Aorta (tissue), 5 donors: ENCODE data around the gene SCART1. TPM values are rescaled to one million over a fixed set of nuclear protein-coding genes. Genes with fewer than 3 reads are reported as not detected.
"Not testable (repeated sequence)": the region's sequence is repeated elsewhere in the genome, so short reads cannot be mapped to it uniquely, and the experiment has no call there.

Source experiments
- ATAC-seq: fragments of 200-7000 bp; cut with Tn5 transposase; one replicate; pipeline ENCODE4 v1.9.1; 2022; ENCODE audit warnings: moderate library complexity; ENCODE audit not compliant: low FRiP score
- DNase-seq, 2 donors: peaks; one replicate each; pipeline ENCODE4 v3.0.0-alpha.2; 2020
- H3K27ac ChIP-seq, 2 donors: one replicate each; pipeline ENCODE4 v1.5.1; 2013; ENCODE audit warnings: low read length in 2 of 2, mild to moderate bottlenecking in 2 of 2, moderate library complexity in 2 of 2, control low read depth in 1 of 2, inconsistent platforms in 1 of 2, low read depth in 1 of 2
- H3K27me3 ChIP-seq, 2 donors: one replicate each; pipeline ENCODE4 v1.6.1; 2013; ENCODE audit warnings: control low read depth in 1 of 2, low read length in 1 of 2, mild to moderate bottlenecking in 1 of 2, moderate library complexity in 1 of 2; ENCODE audit not compliant: insufficient read depth in 2 of 2, control insufficient read depth in 1 of 2
- H3K36me3 ChIP-seq, 2 donors: one replicate each; pipeline ENCODE4 v1.6.1; 2013; ENCODE audit warnings: control low read depth in 1 of 2, low read length in 1 of 2, mild to moderate bottlenecking in 1 of 2; ENCODE audit not compliant: insufficient read depth in 2 of 2, control insufficient read depth in 1 of 2
- H3K4me1 ChIP-seq, 2 donors: one replicate each; pipeline ENCODE4 v1.6.1; 2013; ENCODE audit warnings: low read length in 2 of 2, control low read depth in 1 of 2, mild to moderate bottlenecking in 1 of 2, moderate library complexity in 1 of 2; ENCODE audit not compliant: insufficient read depth in 2 of 2, control insufficient read depth in 1 of 2
- H3K4me3 ChIP-seq, 2 donors: one replicate each; pipeline ENCODE4 v1.5.1; 2013; ENCODE audit warnings: low read length in 2 of 2, control low read depth in 1 of 2, mild to moderate bottlenecking in 1 of 2
- H3K9me3 ChIP-seq: one replicate; pipeline ENCODE4 v1.6.1; 2013; ENCODE audit warnings: mild to moderate bottlenecking, low read length; ENCODE audit not compliant: control insufficient read depth
- WGBS, 2 donors: extraction: QIAGEN DNeasy Blood & Tissue Kit; methylation state at CpG; one replicate each; pipeline ENCODE4 v1.1.7; 2013; 5-methylcytosine and 5-hydroxymethylcytosine counted together
- intact Hi-C, 2 donors: fragments of 100-400 bp; cut with DNase I; formaldehyde crosslinking; loops; one replicate each; pipeline versions ENCODE4 v1.14.2 to v1.15.0; 2022
- polyA plus RNA-seq, 2 donors: library from polyadenylated mRNA; stranded (reverse); fragments of 200-250 nt; gene quantifications; one replicate each; pipeline ENCODE4 v1.2.3, GENCODE V29; 2013
- total RNA-seq, 2 donors: library from RNA; stranded (reverse); fragmentation: NEBNext Ultra II Directional; extraction: Animal tissue kit (Norgen Biotek cat#: 25700); gene quantifications; one replicate each; pipeline ENCODE4 v1.2.1, GENCODE V29; 2021
- donor health status: healthy with polysubstance abuse.
- donor health status: Bipolar disorder and iron deficiency.
- donor health status: DM: no; HTN: no; CAD: no.
- donor health status: DM: no; HTN: no; CAD: no.
- donor health status: DM: yes; HTN: yes; CAD: no.

SCART1 gene
- total and polyA plus RNA-seq, 4 donors = 2.4 to 7.3 (median 5.4) TPM; not detected in 1

DNA sequence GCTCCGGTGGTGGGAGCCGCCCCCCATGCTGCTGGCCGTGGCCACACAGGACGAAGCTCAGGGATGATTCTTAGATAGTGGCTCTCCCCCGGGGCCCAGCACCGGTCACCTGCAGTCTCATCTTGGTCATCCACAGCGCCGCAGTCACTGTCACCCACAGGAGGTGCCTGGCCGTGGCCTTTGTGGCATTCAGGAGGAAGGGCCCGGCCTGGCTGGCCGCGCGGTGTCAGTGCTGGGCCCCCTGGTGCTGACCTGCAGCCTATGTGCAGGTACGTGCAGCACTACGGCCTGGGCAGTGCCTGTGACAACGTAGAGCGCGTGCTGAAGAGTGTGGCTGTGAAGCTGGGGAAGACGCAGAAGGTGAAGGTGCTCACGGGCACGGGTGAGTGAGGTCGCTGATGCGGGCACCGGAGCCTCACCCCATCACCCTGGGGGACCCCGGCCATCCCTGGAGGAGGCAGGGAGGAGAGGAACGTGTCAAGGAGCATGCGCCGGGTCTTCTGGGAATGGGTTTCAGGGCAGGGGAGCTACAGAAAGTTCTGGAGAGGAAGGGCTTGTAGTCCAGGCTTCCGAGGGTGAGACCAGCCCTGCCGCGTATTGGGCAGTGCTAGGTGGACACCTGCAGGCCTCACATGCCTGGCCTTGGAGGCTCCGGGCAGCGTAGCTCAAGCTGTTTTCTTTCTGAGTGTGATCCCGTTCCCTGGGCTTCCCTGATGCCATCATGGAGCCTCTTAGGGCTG is 34.4 kb upstream of the SCART1 start:
- H3K36me3 ChIP-seq = peaks cover 0 to 2% of the 10 kb centered on the region in 2 donors
- H3K27ac ChIP-seq = no peak overlapping the region
- peaks cover 0 to 2% of the 10 kb centered on the region in 2 donors for H3K27me3 ChIP-seq
- H3K9me3 ChIP-seq = no peaks in the 10 kb centered on the region
- intact Hi-C loops = no loop called here
- DNase-seq = peak in 1 of 2 donors; percentile 73
- ATAC-seq = peak; percentile 21
- no peak overlapping the region for H3K4me3 ChIP-seq
- WGBS, 2 donors = 94 to 96% methylated on average over 34 of the region's 34 CpGs
- H3K4me1 ChIP-seq = no peaks in the 10 kb centered on the region

DNA sequence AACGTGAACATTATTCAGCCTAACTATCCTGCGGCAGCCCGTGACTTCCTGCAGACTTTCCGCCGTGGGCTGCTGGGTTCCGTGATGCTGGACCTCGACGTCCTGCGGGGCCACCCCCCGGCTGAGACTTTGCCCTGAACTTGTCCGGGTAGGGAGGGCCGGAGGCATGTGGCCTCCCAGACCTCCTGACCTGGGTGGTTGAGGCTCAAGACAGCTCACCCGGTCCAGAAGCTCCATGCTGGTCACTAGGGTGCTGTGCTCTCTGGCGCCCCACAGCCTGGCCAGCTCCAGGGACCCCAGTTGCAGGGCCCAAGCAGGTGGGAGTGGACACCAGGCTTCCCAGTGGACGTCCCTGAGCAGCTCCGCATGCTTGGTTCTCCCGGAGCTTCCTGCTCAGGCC is 33.7 kb upstream of the SCART1 start:
- 92 to 93% methylated on average over 17 of the region's 17 CpGs for WGBS, 2 donors
- Histone ChIP-seq H3K9me3 (no peaks in the 10 kb centered on the region), H3K4me3 (no peak overlapping the region), H3K27me3 (peaks cover 0 to 2% of the 10 kb centered on the region in 2 donors), H3K27ac (no peak overlapping the region), H3K4me1 (no peaks in the 10 kb centered on the region), H3K36me3 (peaks cover 0 to 2% of the 10 kb centered on the region in 2 donors)
- intact Hi-C loops = no loop called here
- DNase-seq (peak in 1 of 2 donors; percentile 58), ATAC-seq (no peak)

GRCh38 chr10:133420579-133420978 is 33.2 kb upstream of the SCART1 start:
- Histone ChIP-seq H3K4me1 (no peaks in the 10 kb centered on the region), H3K36me3 (peaks cover 0 to 2% of the 10 kb centered on the region in 2 donors), H3K9me3 (no peaks in the 10 kb centered on the region), H3K27ac (no peak overlapping the region), H3K27me3 (peaks cover 0 to 2% of the 10 kb centered on the region in 2 donors), H3K4me3 (no peak overlapping the region)
- DNase-seq (peak in 1 of 2 donors; percentile 69), ATAC-seq (no peak)
- intact Hi-C loops = no loop called here
- WGBS, 2 donors = 85 to 96% methylated on average over 6 of the region's 6 CpGs

- peaks cover 0 to 2% of the 10 kb centered on the region in 2 donors for H3K36me3 ChIP-seq
- intact Hi-C loops = no loop called here
- no peaks in the 10 kb centered on the region for H3K4me1 ChIP-seq
- DNase-seq (peak in 1 of 2 donors; percentile 65), ATAC-seq (peak; percentile 17)
- no peaks in the 10 kb centered on the region for H3K9me3 ChIP-seq
- H3K27me3 ChIP-seq = peaks cover 0 to 2% of the 10 kb centered on the region in 2 donors
- 67 to 74% methylated on average over 16 to 17 of the region's 17 CpGs for WGBS, 2 donors
- no peak overlapping the region for H3K27ac ChIP-seq
- H3K4me3 ChIP-seq = no peak overlapping the region
Measured at GRCh38 chr10:133421336-133422222, 32.2 kb upstream of the SCART1 start.

- H3K27me3 ChIP-seq = peaks cover 0 to 2% of the 10 kb centered on the region in 2 donors
- ATAC-seq (no peak), DNase-seq (peak in 1 of 2 donors; percentile 55)
- H3K4me1 ChIP-seq = no peaks in the 10 kb centered on the region
- no peak overlapping the region for H3K4me3 ChIP-seq
- no peak overlapping the region for H3K27ac ChIP-seq
- H3K36me3 ChIP-seq = peaks cover 0 to 2% of the 10 kb centered on the region in 2 donors
- WGBS, 2 donors = 87 to 89% methylated on average over 16 of the region's 16 CpGs
- intact Hi-C loops = no loop called here
- no peaks in the 10 kb centered on the region for H3K9me3 ChIP-seq
Measured at GRCh38 chr10:133422223-133422806, 31.4 kb upstream of the SCART1 start.

DNA sequence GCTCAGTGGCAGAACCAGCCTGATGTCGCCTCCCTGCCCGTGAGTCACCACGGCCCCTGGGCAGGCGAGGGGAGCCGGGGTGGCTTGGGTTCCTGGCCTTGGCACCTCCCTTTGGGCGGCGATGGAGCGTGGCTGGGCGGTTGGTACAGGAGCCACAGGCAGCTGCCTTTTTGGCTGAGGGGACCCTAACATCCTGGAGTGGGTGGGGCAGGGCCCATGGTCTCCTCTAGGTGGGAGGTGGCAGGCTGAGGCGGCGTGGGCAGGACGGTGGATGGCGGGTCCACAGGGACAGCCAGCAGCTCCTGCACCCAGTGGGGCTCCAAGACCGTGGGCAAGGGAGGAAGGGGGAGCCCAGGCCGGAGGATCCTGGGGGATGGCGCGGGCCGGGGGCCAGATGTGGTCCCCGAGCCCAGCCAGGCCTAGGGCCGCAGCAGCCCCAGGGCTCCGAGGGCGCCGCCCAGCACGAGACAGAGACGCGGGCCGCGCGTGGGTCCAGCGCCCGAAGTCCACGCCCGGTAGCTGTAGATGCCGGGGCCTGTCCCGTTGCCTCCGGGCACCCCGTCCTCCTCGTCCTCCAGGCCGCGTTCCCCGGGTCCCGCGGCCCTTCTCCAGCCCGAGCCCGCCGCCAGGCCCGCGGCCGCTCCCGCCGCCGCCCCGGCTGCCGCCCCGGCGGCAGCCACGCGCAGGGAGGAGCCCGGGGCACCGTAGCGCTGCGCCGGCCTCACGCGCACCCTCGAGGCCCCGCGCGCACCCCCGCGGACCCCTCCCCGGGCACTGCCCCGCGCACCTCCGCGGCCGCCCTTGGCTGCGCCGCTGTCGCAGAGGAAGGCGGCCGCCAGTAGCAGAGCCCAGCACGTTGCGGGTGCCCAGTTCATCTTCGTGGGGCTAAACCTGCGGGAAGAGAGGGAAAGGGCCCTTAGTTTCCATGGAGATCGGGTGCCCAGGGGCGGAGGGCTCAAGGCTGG is 30.7 kb upstream of the SCART1 start:
- Histone ChIP-seq H3K36me3 (peaks cover 0 to 2% of the 10 kb centered on the region in 2 donors), H3K9me3 (no peaks in the 10 kb centered on the region), H3K4me1 (no peaks in the 10 kb centered on the region), H3K4me3 (peak overlapping the region in 1 of 2 donors; percentile 17), H3K27ac (no peak overlapping the region), H3K27me3 (peaks cover 0 to 2% of the 10 kb centered on the region in 2 donors)
- DNase-seq = peak in 1 of 2 donors; percentile 73
- WGBS, 2 donors = 17 to 21% methylated on average over 62 to 88 of the region's 88 CpGs
- intact Hi-C loops = no loop called here
- ATAC-seq = no peak

GRCh38 chr10:133424102-133424501 is 29.6 kb upstream of the SCART1 start:
- H3K27me3 ChIP-seq, ATAC-seq, H3K9me3 ChIP-seq, intact Hi-C loops, H3K36me3 ChIP-seq, H3K27ac ChIP-seq, H3K4me1 ChIP-seq, H3K4me3 ChIP-seq, DNase-seq: not testable (repeated sequence)
- WGBS, 2 donors = 18% methylated on average over 13 of the region's 46 CpGs; no CpG with 5 or more reads in 1 of the 2 donors

DNA sequence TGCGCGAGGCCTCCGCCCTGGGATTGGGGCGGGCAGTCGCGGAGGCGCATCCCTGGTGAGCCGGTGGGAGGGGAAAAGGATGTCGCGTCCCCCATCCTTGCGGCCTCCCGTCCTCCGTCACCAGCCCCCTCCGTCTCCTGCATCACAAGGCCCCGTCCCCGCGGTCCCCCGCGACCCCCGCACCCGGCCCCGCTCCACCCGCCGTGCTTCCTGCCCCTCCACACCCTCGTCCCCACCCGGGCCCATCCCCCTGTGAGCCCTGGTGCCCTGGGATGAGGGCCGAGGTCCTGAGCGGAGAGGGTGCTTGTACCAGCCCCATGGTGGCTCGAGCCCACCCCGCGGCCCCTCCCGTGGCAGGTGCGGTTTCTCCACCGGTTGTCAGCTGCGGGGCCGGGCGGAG is 29.1 kb upstream of the SCART1 start, which contains the start of gene SPRN:
SPRN (minus strand) TSS at position 25 of the 400 bp plus-strand sequence. CDS start 944 bp downstream, outside the sequence.
- intact Hi-C loops, DNase-seq, H3K9me3 ChIP-seq, H3K27me3 ChIP-seq, H3K36me3 ChIP-seq, H3K27ac ChIP-seq, H3K4me1 ChIP-seq, ATAC-seq: not testable (repeated sequence)
- peak within 1 kb of the TSS in 1 of 2 donors; percentile 17 for H3K4me3 ChIP-seq
- WGBS, 2 donors = 10 to 13% methylated on average over 10 to 15 of the region's 37 CpGs
